HT1080 (cell line): Measurements from ENCODE around the gene DNAH9. TPM values are rescaled to one million over a fixed set of nuclear protein-coding genes. Genes with fewer than 3 reads are reported as not detected.

Experiments used
- DNase-seq: peaks from one replicate; pipeline ENCODE4 v3.0.0-alpha.2; 2015; ENCODE audit warnings: low read depth
- total RNA-seq: library from RNA; depleted of rRNA; stranded (reverse); fragments of >200 nt; shearing (Covaris generic); gene quantifications from 2 replicates; pipeline ENCODE4 v1.2.3, GENCODE V29; 2014

DNAH9 gene
- total RNA-seq, 1 experiment from 2014 or later = not detected

DNA sequence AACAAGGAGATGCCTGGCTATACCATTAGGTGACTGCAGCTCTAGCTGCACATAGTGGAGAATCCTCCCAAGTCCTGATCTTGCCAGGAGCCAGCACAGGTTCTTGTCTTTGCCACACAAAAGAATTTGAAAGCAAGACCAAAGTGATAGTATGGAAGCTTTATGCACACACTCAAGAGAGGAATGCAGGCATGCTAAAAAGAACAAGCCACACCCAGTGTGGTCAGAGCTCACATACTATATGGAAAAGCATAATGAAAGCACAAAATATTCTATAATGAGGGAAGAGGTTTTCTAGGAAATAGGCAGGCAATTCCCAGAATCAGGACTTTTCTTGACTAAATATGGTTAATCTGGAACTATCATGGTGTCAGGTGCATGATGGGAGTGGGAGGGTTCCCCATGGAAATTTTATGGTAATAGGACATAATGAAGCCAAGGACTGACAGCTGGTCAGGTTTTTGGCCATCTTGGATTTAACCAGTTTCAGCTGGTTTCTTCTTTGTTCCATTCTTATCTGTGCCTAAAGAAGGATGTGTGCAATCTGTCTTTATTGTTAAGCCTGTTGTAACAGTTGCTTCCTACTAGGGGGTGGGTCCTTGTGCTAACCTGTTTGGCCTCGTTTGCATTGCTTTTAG, 227.4 kb downstream of the DNAH9 start:
- no peak for DNase-seq

DNA sequence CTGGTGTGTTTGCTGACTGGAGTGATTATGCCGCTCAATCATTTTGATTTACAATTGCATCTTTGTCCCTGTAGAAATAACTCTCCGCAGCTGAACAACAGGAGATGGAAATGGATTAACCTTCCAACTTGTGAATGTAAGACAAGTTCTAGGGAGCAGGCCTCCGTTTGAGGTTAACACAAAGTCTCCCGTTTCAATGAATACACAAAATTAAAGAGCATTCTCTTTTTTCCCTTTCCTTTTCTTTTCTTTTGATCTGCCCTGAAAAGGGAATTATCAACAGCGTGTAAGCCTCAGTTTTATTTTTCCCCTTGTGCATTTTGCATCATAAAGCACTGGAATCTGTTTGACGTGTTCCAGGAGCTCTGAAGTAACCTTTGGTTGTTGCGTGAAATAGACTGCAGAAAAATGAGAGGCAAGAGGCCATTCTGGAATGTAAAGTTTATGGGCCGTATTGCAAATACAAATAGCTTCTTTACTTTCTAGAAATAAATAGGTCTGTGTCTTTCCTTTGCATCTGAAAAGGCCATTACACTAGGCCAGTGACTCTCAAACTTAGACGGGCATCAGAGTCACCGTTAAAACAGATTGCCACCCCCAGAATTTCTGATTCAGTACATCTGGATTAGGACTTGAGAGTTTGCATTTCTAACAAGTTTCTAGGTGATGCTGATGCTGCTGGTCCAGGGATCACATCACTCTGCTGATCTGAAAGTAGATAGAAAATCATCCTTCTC, 234.3 kb downstream of the DNAH9 start:
- DNase-seq = no peak

DNA sequence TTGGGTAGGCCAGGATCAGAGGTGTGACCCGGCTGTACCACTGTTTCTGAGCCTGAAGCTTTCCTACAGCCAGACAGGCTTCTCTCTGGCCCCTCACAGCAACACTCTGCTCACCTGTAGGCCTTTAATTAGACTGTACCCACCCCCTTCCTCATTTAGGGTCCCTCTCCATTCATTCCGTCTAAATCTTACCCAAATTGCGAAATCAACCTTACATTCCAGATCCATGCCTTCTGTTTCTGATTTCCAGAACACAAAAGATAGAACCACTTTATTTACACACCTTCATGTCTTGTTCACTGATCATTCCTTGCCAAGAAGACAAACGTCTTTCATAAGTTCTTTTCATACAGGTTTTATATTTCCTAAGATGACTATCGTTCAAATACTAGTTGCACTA, 238.2 kb downstream of the DNAH9 start:
- DNase-seq = no peak

DNA sequence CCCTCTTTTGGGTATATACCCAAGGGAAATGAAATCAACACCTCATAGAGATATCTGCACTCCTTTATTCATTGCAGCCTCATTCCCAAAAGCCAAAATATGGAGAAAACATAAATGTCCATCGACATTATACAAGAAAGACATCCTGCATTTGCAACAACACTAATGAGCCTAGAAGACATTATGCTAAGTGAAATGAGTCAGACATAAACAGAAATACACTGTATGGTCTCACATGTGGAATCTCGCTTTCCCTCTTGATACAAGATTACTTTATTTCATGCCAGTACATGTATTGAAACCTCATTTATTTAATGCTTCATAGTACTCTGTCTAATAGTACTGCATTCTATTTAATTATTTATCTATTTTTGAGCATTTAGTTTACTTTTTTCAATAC, 241.8 kb downstream of the DNAH9 start:
- DNase-seq = no peak

DNA sequence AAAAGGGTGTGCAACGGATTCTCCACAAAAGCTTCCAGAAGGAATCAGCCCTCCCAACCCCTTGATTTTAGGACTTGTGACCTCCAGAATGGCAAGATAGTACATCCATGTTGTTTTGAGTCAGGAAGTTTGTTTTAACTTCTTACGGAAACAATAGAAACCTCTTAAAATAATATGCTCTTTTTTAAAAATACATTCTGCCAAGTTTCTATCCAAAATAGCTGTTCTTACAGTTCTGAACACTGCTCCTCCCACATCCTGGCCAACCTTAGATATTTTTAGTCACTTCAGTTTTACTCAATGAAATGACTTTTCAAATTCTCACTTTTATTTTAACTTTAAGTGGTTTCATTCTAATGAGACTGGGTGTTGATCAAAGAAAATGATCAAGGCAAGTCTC, 242.6 kb downstream of the DNAH9 start:
- no peak for DNase-seq

DNA sequence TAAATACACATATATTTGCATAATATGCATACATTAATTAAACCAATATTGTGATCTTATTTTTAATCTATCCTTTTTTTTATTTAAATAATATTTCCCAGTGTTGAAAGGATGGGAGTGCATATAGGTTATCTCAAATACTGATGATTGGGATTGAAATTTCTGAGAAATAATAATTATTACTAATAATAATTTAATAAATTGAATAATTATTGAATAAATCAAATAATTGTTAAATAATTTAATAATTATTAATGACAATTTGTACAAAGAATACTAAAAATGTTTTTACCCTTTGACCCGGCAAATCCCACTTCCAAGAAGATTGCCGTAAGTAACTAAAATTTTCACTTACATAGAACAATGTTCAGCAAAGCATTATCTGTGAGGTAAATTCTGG, 250.1 kb downstream of the DNAH9 start:
- DNase-seq = no peak

DNA sequence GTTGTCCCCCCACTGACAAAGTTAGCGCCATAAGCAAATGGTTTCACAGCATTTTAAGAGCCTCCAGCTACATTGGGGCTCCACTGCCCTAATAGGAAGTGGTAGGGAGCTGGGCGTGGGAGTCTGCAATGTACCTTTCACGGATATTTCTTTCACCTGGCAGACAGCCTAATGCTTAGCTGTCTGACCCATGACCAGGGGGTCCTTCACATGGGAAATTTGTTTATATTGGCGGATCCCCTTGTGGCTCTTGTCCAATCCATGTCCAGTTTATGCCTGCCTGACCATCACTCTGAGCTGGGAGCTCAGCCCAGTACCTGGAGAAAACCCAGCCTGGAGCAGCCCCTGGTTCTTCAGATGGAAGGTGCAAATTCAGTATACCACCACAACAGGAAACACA, 254.0 kb downstream of the DNAH9 start:
- no peak for DNase-seq

DNA sequence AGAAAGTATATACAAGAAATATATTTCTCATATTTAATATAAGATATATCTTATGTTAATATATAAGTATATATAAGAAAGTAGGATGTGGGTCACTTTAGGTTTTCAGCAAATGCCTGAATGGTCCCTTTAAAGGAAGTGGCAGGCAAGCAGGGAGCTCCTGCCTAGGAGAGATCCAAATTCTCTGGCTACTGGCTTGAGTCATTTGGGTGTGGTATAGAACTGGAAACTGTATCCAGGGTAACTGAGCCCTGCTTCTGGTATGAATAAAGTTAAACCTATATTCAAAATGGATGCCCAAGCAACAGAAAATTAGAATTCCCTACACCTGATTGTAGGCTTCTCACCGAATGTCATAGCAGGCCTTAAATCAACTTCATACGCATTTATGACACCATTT, 254.6 kb downstream of the DNAH9 start:
- DNase-seq = peak; percentile 17

DNA sequence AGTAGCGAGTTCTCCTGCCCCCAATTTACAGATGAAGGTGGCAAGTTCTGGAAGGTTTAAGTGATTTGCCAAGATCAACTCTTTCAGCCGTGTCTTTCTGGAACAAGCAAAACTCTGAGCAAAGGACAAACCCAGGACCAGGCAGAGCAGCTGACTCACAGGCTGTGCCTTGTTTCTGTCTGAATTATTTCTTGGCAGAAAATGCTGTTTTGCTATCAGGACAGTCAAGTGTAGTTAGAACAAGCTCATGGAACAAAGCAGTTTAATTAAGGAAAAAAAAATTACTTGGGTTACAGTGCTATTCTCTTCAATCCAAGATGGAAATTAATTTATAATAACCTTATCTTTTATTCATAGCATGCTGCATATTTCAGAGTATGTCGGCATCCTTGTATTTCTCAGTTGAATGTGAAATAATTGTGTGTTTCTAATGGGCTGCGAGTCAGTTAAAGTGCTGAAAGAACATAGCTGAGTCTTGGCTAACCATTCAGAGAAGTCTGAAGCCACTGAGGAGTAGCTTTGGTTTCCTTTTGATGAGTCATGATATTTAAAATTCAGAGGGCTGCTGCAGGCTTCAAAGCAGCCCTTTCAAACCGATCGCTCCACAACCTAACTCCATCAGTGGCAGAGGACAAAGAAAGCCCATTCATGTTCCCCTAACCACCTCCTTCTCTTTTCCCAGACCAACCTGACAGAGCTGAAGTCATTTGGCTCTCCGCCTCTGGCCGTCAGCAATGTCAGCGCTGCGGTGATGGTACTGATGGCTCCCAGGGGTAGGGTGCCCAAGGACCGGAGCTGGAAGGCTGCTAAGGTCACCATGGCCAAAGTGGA, 255.3 kb downstream of the DNAH9 start:
- DNase-seq = peak; percentile 56

DNA sequence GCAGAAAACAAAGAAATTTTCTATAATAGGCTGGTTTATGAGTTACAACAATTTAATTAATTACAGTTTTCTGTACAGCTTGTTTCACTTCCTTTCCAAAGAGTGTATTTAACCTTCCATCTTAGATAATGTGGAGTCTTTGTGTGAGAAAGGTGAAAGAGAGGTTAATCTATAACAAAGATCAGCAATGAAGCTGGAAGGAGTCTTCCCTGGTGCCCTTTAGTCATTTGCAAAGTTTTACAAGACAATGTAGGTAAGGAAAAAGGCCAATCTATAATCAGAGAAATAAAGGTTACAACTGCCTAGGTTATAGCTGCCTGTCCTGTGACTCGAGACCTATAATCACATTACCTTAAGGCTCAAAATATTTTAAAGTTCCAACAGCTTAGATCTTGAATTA, 257.0 kb downstream of the DNAH9 start:
- no peak for DNase-seq

DNA sequence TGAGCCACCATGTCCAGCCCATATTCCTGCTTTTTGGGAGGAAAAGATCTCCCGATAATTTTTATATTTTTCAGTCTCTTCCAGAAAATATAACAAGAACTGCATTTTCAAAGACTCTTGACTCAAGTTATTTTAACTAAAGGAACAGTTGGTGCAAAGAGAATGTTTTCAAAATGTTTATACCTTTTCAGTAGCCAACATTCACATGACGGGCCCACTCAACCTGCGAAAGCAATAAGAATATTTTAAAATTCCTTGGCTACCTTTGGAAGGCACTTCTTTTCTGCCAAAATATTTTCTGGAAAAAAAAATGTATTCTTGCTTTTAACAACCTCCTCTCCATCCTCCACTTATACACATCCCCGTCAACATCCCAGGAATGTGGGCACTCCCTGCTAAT, 258.7 kb downstream of the DNAH9 start:
- no peak for DNase-seq

DNA sequence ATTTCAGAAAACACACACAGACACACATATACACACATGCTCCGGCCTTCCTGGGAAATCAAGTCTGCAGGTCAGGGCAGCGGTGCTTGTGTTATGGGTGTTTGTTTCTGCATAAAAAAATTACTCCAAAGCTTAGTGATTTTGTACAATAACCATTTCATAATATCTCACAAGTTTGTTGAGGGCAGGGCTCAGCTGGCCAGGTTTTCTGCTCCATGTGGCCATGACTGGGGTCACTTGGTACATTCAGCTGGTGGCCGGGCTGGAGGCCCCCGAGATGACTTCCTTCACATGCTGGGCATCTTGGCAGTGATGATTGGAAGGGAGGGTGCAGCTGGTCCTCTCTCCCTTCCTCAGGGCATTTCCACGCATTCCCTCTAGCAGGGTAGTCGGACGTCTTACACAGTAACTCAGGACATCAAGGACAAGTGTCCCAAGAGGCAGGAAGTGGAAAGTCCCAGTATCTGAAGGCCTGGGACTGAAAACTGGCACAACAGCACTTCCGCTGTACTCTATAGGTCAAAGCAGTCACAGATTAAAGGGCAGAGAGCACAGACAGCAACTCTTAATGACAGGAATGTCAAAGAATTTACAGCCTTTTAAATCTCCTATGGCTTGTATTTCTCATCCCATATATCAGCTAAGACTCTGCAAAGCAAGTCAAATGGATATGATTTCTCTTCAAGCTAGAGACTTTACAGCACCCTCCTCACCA, 271.6 kb downstream of the DNAH9 start:
- DNase-seq = no peak

DNA sequence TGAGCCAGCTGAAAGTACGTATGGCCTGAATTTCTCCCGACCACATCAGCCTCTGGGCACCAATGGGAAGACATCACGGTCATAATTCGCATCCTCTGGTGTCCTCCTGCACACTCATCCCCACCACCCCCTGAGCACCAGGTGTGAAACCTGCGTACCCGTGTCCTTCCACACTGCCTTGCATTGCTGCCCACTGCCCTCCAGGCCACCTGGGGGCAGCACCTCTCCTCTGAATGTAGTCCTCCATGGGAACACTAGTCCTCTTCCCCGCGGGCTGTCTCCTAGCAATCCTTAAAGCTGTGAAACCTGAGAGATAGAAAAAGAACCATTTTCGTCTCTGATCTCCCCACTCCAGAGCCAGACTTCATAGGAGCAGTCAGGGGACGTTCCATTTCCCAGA, 273.5 kb downstream of the DNAH9 start:
- DNase-seq = peak; percentile 10

DNA sequence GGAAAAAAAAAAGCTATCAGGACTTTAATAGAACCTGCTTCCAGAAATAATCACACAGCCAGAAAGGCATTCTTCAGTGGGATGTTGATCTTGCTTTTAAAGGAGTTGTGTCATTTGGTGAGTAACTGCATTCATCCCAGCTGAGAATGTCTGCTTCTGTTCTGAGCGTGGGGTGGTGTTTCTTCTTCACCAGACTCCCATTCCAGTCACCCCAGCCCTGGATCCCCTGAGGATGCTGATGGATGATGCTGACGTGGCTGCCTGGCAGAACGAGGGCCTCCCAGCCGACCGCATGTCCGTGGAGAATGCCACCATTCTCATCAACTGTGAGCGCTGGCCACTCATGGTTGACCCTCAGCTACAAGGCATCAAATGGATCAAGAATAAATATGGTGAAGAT, 276.5 kb downstream of the DNAH9 start:
- no peak for DNase-seq

DNA sequence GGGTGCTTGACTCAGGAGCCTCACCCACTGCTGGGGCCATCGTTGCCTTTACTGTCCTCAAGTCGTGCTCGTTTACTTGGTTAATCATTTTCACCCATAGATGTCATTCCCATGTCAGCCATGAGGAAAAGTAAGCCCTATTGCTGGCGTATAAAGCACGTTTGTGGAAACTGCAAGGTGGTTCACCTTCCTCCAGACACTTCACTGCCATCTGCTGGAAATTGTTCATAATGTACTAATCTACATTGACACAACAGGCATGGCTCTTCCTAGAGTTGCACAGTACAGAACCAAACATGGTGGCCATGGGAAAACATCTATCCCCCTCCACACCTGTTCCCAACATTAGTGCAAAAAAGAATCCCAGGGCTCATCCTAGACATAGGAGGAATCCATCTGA, 282.4 kb downstream of the DNAH9 start:
- peak; percentile 28 for DNase-seq

DNA sequence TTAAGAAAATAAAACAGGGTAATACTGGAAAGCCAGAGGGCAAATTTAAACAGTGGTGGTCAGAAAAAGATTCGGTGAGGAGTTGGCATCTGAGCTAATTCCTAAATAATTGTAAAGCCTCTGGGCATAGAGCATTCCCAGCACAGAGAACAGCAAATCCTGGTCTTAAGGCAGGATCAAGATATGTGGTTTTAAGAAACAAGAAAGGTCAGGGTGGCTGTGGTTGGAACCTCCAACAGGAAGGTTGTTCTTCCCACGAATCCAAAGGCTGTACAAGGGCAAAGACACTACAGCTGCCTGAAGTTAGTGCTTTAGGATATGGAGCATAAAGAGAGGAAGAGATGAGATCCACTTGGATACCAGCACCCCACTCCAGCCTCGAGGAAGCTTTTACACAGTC, 284.4 kb downstream of the DNAH9 start:
- DNase-seq = no peak

DNA sequence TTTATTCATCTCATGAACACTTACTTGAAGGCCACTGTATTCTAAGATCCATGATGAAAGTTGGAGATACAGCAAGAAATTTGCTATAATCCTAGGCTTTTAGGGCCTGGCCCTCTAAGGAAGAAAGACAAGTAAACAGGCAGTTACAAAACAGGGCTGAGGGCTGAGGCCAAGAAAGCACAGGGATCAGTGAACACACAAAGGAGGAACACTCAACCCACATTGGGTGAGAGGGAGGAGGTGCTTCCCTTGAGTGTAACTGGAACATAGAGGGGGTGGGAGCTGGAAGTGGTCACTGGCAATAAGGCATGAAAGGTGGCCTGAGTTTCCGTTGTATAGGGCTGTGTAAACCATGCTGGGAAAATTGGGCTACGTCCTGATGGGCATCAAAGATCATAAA, 286.8 kb downstream of the DNAH9 start:
- no peak for DNase-seq

DNA sequence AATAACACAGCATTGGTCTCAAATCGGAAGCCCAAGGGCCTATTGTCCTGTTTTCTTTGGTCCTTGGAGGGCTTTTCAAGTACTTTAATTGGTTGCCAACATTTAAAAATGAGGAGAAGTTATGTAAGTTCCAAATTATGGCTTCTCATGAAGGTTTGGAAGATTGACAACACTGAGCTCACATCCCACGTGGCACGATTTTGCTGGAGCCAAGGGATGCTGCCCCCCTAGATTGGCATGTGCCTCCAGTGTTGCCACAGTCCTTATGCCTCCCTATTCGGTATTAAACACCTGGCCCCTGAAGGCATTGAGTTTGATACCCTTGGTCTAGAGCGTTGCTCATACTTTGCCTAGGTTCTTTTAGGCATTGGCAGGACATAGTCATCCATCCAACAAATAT, 291.0 kb downstream of the DNAH9 start:
- no peak for DNase-seq

DNA sequence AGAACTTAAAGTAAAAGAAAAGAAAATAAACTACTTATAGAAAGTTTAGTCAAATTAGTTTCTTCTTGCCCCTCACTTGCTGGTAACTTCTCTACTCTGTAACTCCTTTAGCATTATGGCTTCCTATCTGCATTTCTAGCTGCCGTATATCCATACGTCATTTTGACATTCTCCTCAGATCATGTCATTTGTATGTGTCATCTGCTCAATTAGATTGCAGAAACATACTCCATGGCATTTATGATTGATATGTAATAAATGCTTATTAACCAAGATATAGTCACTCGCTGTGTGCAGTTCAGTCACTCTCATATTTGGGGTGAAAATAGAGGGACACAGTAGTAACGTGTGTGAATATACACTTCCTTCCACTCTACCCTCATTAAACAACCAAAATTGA, 295.6 kb downstream of the DNAH9 start:
- DNase-seq = no peak

DNA sequence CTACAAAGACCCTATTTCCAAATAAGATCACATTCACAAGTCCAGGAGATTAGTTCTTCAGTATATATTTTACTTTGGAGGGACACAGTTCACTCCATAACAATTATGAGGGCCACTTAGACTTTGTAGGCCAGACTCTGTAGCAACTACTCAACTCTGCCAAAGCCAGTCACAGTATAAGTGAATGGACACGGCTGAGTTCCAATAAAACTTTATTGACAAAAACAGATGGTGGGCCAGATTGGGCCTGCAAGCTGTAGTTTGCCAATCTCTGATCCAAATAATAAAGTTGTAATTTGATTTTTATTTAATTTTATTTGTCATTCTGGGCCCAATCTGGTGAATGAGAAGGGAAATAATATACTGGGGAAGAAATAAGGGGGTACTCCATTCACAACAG, 297.9 kb downstream of the DNAH9 start:
- DNase-seq = no peak

DNA sequence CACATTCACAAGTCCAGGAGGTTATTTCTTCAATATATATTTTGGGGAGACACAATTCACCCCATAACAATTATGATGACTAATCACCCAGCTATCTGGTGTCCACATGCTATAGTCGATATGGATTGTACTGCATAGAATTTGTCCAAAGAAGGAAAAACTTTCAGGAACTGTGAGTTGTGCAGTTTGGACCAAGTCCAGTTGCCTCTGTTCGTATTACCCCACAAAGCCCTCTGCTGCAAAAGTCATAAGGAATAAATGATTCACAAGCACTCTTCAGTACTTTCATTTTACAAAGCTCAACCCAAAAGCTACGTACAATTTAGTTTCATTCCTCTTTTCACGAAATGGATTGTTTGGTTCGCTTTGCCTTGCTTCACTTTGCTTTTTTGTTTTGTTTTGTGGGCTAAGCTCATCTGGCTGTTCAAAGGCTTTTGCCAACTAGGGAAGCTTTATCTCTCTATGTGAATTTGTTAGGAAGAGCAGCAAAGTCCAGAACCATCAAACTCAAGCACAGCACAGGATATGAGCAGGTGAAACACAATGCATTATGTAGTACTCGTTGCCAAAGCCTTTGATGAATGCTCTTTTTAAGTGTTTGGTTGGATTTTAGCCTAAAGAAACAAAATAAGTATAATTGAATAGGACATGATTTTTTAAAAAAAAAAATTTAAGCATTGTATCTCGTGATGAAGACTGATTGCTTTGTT, 300.4 kb downstream of the DNAH9 start:
- no peak for DNase-seq
